HG02981 (cell line): Measurements from ENCODE around the gene ASCL2.
"Not testable (repeated sequence)": the region's sequence is repeated elsewhere in the genome, so short reads cannot be mapped to it uniquely, and the experiment has no call there.

ENCODE experiments used
- ATAC-seq: cut with Tn5 transposase; IDR thresholded peaks from one replicate; pipeline ENCODE4 v1.9.1; 2021; ENCODE audit warnings: mild to moderate bottlenecking, moderate library complexity; ENCODE audit not compliant: unreplicated experiment

The ASCL2 gene

DNA sequence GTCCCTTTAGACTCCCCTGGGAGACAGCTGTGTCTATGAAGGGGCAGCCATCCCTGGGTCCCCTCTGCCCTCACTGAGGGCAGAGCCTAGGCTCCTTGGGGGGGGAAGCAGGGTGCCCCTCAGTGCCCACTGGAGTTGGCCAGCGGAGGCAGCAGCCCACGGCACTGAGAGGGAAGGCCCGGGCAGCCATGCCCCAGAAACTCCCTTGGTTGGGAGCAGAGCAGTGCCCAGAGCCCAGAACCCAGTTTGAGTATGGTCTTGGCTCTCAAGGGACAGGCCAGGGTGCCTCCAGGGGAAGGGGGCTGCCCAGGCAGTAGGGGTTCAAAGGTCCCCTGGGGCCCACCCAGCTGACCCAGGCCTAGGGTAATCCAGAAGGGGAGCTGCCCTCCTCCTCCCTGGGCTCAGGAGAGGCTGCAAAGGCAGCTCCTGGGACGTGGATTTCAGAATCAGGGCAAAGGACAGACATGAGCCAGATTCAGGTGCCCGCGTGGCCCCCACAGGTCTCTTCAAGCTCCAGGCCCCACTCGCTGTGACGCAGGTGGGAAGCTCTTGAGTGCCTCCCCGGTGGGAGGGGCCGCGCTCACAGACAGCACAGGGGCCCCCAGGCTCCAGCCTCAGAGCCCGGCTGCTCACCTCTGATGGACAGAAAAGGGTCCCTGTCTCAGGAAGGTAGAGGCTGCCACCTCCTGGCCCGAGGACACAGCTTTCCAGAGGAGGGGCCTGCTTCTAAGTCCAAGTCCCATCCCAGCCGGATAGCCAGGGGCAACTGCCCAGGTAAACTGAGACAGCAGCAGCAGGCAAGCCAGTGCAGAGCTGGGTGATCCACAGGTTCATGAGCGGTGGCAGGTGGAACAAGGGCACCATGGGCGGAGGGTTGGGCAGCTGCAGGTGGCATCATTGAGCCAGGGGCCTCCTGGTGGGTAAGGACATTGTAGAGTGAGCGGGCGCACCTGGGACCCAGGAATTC, 28.7 kb upstream of the ASCL2 start:
- ATAC-seq, result no peak

DNA sequence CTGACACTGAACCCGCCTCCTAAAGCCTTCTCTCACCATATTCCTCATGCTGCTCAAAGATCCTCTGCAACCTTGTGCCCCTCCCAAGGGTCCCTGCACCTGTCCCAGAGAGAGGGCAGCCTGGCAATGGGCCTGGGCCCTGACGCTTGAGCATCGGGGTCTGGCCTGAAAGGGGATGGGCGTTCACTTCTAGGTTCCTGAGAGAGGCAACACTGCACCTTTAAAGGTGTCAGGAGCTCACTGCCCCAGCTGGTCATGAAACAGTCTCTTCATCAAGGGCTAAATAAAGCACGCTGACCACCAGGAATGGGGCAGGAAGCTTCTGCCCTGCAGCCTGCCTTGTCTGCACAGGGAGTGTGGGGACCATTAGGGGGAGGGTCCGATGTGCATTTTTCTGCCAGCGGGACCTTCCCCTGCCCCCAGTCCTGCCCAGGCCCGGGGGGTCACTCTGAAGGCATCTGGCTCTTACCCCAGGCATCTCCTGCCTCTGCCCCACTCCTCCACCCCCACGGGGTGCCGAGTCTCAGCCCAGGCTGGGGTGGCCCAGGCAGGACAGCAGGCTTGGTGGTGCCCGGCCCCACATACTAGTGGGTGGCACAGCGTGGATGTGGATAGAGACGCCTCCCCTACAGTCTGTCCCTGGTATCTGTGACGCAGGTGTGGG, 27.9 kb upstream of the ASCL2 start:
- no peak for ATAC-seq

DNA sequence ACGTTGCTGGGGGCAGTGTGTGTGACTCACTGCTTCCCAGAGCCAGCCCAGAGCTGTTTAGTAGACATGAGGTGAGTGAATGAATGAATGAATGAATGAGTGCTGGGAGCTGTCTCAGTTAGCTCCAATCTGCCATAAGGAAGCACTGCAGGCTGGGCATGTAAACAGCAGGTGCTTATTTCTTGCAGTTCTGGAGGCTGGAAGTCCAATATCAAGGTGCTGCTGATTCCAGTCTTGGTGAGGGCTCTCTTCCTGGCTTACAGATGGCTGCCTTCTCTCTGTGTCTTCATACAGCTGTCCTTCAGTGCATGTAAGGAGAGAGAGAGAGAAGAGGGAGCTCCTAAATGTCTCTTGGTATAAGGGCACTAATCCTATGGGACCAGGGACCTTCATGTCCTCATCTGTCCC, 27.2 kb upstream of the ASCL2 start:
- ATAC-seq, result no peak

DNA sequence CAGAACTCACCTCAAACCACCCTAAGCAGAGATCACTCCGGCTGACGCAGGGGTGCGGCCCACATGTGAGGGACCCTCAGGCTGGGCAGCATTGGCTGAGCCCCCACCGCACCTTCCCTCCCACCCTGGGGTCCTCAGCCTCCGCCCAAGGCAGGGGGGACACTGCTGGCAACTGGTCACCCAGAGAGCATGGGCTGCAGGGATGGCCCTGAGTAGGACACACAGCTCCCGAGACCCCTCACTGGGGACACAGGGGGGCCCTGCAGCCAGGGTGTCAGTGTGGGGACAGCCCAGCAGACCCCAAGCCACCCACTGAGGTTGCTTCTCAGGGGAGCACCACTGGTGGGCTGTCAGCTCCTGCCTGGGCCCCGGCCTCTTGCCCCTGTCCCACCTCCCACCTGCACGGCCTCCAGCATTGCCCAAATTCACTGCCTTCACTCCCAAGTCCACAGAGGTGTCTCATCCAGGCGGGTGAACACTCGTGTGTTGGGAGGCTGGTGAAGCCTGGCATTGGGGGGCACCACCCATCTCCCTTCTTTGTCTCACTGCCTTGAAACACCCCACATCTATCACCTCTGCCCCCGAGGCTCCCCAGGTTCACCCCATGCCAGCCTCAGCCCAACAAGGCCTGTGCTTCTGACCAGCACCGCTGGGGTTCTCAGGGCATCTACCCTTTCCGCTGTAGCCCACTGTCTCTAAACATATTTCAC, 26.7 kb upstream of the ASCL2 start:
- no peak for ATAC-seq

DNA sequence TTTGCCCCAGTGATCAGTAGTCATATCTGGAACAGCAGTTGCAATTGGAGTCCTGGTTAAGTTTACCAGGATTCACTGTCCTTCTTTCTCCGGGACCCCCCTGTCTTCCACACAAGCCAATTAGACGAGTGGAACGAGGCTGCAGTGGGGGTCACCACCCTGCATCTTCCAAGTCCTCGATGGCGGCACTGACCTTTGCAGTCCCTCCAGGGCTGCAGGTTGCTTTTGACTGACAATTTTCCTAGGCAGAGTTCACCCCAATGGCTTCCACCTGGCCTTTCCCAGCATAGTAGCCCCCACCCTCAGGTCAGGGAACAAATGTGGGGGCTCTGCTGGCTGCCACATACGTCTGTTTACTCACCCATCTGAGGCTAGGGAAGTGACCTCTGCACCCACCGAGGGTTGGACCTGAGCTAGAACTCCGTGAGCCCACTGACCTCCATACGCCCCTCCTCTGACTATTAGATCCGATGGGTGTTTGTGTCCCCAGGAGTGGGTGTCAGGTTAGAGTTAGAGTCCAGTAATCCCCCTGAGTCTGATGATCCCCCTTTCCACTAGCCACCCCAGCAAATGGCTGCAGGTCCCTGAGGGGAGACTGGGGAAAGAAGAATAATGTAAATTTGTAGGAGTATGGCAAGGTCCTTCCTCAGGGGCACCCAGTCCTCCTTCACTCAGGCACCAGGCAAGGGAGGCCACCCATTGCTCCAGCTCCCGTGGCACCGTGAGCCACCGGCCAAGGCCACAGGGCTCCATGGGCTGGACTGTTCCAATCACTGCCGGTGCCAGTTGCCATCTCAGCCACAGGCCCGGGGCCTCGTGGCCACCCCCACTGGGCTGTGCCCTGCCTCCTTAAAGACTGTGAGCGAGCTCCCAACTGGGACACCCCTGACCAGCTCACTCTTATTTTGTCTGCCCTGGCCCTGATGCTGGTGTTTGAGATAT, 25.9 kb upstream of the ASCL2 start:
- ATAC-seq, result no peak

DNA sequence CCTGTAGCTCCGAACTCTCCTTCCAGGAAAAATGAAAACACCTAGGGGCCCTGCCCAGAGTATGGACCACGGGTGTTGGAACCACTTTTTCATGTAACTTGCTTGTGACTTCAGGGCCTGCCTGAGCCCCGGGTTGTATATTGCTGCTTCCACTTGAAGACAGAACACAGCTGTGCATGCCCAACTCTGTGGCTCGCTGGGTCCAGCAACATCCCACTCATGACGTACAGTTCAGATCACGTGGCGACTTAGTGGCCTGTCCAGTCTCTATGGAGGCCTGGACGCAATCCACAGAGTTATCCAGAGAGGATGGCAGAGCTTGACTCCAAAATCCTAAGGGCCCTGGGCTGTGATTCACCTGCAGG, 24.5 kb upstream of the ASCL2 start:
- ATAC-seq, result no peak

DNA sequence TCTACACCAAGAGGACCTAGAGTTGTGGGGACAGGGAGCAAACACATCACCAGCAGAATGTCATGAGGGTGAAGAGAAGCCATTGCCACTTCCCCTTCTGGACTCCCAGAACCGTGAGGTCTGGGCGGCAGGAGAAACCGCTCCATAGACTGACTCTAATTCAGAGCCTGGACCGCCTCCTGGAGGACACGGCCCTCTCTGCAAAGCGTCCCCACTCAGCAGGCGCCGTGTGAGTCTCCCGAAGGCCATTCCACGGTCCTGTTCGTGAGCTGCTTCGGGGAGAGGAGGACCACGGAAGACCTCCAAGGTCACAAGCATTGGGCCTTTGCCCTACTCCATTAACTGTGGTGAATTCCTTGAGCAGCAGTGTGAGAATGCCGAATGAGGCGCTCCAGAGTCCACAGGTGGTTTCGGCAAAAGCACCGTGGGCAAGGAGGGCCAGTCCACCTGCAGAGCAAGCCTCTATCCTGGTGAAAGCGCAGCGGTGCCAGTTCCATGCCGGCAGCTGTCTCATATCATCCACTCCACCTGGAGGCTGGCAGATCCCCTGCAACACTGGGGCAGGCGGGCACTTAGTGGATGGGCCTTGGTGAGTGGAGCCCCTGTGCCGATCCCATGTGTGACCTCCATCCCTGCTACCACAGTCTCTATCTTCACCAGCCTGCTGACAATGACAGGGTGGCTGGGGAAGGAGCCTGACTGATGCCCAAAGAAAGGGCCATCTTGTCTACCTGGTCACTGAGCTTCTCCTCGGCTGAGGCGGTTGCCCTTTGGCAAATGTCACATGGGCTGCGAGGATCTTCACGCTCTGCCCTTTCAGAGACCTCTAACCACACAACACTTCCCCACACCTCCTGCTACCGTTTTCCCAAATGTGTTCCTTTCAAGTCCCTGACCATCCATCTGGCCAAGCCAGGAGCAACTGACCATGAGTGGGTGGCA, 23.9 kb upstream of the ASCL2 start:
- ATAC-seq, result no peak

DNA sequence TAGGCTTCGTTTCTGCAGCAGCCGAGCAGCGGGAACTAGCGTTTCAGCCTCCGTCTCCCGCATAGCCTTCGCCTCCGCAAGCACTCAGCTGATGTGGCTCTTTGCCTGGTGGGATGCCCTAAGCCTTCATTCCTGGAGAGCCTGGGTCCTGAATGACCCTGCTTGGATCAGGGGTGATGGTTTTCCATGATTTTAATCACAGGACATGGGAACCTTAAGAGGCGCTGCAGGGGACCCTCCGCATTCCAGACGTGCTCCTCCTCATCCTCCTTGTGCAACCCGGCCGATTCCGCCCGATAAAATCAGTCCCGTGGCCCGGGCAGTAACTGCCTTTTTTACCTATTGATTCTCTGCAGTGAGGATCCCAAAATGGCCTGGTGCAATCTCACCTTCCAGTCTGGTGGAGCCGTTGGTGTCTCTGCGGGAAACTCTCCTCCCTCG, 23.2 kb upstream of the ASCL2 start:
- ATAC-seq, result no peak

DNA sequence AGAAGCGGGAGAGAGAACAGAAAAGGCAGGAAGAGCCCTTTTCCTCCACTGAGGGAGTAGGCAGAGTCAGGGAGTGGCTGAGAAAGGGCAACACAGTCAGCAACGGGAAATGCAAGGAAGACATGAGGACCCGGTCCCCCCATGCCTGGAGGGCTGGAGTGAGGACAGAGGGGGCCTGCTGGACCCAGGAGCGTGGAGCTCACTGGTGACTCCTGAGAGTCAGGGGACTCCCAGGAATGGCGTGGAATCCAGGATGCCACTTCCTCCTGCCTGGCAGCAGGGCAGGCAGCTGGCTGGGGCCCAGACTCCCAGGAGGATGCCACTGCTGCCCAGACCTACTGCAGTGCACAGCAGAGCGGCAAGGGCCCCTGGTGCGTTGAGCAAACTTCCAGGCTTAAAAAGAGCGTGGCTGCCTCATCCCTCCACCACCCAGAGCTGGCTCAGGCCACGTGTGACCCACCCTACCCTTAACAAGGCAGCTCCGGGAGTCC, 20.0 kb upstream of the ASCL2 start:
- ATAC-seq, result no peak

DNA sequence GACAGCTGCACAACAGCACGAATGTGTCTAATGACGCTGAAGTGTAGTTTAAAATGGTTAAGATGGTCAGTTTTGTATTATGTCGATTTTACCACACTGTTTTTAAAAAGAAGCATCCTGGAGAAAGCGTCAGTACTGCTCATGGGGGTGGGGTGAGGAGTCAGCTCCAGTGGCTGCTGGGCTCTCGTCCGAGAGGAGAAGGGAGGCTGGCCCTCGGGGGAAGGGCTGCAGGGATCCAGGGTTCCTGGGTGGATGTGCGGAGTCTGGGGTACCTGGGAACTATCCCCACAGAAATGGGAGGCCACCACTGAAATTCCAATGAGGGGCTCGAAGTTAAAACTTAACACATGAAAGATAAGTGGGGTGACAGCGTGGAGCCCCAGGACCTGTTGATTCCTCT, 19.5 kb upstream of the ASCL2 start:
- no peak for ATAC-seq

DNA sequence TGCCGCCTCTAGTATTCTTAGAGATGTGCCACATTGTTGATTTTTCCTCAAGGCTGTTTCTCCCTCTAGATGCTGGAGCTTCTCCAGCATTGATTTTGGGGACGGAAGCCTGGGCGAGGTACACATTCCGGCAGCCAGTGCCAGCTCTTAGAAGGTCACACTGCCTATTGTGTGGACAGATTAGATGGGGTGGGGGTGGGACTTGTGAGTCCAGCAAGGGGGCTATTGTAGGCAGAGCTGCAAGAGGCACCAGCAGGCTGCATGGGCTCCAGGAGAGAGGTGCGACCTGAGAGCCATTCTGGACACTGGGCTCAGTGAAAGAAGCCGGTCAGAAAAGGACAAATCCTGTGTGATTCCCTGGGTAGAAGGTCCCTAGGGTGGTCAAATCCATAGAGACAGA, 19.0 kb upstream of the ASCL2 start:
- ATAC-seq, result no peak

DNA sequence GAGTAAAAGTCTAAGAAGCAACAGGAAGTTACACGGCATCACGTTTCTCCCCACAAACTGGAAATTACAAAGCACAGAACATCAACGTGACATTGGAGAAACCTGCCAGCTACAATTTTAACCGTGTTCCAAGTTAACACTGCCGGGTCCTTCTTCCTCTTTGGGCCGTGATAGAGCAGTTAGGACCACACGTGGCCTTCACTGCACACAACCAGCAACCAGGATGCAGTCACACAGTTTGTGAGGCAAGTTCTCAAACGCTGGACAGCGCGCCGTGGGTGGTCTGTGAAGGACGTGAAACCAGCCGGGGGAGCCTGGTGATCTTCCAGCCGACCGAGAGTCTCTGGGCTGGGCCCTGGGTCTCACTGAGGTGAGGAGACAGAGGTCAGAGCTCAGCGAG, 16.7 kb upstream of the ASCL2 start:
- ATAC-seq, result no peak

DNA sequence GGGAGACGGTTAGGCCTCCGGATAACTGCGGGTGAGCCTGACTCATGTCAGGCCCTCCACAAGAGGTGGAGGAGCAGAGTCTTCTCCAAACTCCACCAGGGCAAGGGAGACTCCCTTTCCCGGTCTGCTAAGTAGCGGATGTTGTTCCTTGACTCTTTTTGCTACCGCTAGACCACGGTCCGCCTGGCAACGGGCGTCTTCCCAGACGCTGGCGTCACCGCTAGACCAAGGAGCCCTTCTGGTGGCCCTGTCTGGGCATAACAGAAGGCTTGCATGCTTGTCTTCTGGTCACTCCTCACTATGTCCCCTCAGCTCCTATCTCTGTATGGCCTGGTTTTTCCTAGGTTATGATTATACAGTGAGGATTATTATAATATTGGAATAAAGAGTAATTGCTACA, 16.0 kb upstream of the ASCL2 start:
- not testable (repeated sequence) for ATAC-seq

DNA sequence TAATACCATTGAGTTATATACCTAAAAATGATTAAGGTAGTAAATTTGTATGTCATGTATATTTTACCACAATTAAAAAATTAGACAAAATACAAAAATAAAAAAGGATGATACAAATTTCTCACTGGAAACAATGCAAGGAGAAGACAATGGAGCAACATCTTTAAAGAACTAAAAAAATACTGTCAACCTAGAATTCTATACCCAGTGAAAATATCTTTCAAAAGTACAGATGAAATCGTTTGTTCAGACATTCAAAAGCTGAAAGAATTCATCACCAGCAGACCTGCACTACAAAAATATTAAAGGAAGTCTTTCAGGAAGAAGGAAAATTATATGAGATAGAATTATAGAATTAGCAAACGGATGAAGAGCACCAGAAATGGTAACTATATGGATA, 9.8 kb upstream of the ASCL2 start:
- ATAC-seq, result no peak

DNA sequence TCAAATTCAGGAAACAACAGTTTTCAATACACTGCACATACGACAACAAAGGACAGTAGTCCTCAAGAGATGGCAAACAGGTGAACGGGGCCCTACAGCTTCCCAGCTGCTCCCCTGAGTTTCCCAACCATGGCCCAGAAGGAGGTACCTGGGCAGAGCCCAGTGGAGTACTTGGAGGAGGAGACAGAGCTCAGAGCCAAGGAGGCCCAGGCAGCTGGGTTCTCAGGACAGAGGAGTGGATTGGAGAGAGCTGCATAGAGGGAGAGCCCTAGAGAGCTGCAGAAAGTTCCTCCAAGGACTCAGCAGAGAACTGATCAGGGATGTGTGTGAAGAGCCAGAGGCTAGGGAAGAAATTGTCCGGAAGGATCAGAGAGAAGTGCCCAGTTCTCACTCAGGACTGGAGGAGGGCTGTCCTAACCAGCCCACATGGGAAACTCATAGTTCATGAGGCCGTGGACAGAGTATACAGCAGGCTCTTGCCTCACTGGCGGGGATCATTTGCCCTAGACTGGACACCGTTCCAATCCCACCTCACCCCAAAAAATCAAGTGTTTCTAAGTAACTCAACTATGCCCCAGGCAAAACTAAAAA, 7.6 kb upstream of the ASCL2 start:
- no peak for ATAC-seq

DNA sequence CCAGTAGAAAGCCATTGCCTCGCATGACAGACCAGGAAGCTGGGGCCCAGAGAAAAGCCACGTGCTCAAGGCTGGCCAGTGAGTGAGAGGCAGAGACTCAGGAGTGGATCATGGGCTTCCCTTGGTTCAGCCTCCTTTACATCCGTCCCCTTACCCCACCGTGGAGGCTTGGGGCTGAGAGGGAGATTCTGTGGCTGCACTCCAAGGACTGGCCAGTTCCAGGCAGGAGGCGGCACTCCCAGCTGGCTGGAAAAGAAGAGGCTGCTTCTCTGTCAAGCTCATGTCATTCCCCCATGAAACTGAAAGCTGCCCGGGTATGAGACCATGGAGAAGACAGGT, 6.6 kb upstream of the ASCL2 start:
- ATAC-seq, result no peak

DNA sequence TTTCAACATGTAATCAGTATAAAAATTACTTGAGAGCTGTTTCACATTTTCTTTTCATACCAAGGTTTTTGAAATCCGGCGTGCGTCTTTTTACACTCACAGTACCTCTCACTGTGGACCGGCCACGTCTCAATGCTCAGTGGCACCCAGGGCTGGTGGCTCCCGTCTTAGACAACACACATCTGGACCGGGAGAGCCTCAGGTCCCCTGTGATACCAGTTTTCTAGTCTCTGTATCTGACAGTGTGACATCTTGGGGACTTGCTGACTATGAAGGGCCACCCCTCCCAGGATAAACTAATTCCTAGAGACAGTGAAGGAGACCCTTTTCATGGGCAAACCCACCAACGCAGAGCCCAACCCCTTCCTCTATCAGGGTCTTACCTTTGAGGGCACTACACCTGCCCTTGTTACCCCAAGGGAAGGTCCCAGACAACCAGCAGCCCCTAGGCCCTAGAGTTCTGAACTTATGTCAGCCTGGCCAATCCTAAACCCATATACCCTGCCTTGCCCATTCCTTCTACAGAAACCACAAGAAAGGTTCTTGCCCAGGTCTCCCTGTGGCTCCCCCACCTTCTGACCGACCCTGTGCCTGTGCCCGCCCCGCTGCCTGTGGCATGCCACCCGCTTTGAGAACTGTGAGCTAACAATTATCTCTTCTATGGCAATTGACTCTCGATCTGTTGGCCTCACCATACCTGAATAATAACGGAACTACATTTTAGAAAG, 6.1 kb upstream of the ASCL2 start:
- no peak for ATAC-seq
